Mucosa of gallbladder (tissue), 1 donor: ENCODE measurements around the gene SLC24A3. TPM values are rescaled to one million over a fixed set of nuclear protein-coding genes. Genes with fewer than 3 reads are reported as not detected.

Source experiments
- DNase-seq: peaks from one replicate; pipeline ENCODE4 v3.0.0-alpha.2; 2020; ENCODE audit warnings: low spot score
- total RNA-seq: library from RNA; stranded (reverse); gene quantifications from one replicate; pipeline ENCODE4 v1.2.1, GENCODE V29; 2021
- donor health status: DM: no; HTN: no; CAD: no.

SLC24A3 gene
- total RNA-seq, 1 donor from 2014 or later, result 19.9 TPM

DNA sequence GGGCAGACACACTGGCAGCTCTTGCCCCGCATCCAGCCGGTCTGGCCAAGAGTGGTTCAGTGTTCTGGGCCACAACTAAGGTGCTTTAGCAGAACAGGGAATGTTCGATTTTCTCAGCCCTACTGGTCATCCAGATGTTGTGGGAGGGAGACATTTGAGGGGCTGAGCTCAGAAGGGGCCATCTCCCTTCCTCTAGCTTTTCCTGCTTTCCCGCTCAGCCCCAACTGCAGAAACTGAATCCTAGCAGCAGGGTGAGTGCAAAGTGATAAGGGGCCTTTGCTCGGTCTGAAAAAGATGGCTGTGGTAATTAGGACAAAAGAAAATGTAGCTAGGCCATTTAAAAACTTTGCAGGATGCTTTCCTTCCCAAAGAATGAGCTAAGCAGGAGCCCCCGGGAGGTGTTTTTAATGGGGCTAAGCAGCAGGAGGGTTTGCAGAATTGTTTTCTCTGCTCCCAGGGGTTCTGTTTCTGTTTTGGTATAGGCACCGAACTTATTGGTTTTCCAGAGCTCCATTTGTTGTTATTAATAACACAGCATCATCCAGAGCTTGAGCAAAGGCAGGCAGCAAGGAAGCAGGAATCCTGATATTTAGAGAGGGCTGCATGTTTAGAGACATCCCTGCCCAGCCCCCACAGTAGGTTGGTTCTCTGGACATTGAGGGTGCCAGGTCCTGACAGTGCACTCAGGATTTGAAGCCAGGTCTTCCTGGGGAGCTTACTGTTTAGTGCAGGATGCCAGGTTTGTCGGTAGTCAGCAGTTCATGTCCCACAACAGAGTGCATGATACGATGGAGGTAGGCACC lies 210.9 kb downstream of the SLC24A3 start:
- DNase-seq, result no peak

DNA sequence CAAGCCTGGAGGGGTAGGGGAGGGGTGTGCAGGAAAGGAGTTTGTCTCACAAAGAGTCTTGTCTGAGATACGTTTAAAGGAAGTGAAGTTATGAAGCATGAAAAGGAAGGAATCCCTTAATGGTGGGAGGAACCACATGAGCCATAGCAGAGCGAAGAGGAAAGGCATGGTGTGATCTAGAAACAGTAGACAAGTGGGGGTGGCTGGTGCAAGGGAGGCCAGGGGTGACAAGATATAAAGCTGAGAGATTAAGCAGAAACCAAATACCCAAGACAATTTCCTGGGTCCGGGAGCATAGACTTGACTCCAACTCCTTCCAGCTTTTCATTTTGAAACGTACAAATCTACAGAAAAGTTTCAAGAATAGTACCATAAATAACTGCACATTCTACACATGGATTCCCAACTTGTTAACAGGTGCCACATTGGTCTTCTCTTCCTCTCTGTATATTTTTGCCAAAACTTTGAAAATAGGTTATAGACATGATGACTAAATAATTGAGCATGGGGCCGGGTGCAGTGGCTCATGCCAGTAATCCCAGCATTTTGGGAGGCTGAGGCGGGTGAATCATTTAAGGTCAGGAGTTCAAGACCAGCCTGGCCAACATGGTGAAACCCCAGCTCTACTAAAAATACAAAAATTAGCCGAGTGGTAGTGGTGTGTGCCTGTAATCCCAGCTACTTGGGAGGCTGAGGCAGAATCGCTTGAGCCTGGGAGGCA lies 211.6 kb downstream of the SLC24A3 start:
- no peak for DNase-seq

DNA sequence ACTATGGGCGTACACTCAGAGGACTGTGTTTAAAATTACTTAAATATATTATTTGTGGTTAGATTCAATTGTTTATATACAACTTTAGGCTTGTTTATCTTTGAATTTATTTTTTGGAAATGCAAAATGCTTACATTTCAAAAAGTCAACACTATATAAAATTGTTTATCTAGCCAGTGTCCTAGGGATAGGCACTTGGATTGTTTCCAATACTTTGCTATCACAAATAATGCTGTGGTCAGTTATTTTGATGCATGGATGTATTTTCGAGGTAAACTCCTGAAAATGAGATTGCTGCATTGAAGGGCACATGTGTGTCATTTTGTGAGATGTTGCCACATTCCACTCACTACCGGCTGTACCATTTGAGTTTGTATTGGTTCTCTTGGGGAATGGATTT lies 213.9 kb downstream of the SLC24A3 start:
- no peak for DNase-seq

DNA sequence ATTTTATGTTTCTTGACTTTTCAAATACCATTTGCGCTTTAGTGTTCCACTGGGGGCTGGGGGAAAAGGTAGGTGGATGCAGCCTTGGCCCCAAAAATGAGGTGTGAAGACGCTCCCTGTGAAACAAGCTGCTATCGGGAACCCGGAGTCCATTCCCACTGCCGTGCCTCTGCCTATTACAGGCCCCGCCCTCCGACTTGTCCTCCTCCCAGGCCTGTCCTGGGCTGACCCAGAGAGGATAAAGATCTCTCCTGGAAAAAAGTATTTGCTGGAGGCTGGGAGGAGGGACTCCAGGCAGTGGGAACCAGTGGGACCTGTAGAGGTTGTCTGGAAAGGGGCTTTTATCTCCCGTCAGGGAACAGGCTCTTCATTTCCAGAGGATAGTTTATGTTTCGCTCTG lies 215.0 kb downstream of the SLC24A3 start:
- DNase-seq, result no peak

DNA sequence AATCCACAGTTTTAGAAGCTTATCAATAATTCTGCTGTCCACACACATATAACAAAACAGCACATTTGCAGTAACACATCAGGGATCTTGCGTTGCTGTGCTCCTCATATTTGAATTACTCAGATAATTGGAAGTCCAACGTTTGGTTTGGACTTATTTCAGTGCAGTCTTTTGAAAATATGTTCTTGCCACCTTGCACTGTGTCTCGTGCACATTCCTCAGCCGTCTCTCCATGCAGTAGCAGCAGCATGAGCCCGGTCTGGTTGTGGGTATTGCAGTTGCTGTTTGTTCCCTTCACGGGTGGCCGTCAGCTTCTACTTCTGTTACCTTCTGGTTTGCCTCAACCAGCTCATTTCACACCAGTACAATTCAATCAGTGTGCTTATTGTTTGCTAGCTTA lies 215.5 kb downstream of the SLC24A3 start:
- DNase-seq, result no peak

DNA sequence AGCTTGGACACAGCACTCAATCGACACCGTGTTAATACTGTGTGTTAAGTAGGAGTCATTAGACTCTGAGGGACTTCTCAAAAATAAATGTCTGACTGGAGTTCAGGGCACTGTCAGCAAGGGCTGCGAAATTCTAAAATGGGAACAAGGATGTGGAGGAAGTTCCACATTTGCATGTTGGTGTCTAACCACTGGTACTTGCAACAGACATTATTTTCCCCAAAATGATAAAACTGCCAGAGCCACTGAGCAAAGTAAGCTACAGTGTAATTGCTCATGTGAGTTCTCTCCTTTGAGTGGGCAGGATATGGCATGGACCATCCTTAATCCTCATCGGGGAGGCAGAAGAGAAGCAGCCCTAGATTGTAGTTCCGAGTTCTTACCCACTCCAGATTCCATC lies 215.9 kb downstream of the SLC24A3 start:
- no peak for DNase-seq

DNA sequence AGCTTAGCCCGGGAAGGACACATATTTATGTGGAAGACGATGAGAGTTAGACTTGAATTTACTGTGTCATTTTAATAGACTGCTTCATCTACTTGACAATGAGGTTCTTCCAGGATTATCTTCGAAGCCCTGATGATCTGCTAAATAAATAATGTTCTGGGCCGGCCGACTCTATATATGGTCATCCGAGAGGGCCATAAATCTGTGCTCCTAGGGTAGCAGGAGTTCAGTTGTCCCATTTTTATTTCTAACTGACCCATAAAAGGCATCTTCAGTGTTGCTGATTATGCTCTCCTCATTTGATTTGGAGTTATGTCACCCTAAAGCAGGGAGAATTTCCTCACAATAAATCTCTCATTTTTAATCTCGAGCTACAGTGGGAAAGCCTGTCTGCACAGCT lies 217.1 kb downstream of the SLC24A3 start:
- DNase-seq, result no peak

DNA sequence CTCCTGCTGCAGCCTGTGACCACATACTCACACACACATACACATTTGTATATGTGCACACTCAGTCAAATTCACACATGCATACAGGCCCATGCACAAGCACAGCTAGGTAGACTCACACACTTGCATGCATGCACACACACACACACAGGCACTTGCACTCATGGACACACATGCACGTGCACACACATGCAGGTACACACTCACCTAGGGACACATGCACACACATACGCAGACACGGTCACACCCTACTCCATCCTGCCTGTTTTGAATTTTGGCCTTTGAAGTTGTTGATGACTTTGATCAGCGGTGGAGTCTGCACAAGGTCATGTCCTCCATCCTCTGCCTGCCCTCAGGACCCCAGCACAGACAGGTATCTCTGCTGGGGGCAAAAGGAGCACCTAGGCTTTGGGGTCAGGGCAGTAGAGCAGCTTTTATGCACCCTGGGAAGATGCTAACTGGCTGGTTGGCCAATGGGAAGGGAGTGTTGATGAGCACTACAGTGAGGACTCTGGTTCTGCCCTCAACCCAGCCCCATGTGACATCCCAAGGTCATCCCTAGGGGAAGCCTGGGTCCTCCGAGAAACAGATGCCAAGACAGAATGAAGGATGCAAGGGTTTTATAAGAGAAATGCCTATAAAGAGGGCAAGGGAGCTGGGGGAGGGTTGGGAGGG lies 218.3 kb downstream of the SLC24A3 start:
- DNase-seq, result no peak

DNA sequence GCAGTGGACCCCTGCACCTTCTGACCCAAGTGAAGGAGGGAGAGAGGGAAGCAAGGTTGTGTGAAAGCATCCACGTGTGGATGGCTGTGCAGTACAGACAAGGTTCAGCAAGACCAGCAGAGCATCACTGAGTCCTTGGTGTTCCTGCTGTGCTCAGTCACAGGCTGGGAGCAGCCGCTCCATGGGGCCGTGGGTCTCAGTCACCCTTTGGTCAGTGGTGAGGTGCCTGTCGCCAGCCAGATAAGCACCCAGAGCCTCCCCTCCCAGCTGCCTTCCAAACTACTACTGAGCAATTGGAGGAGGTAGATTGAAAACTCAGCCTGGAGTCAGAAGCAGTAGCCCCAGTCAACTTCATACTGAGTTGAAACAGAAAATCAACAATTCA lies 218.9 kb downstream of the SLC24A3 start:
- DNase-seq, result no peak

DNA sequence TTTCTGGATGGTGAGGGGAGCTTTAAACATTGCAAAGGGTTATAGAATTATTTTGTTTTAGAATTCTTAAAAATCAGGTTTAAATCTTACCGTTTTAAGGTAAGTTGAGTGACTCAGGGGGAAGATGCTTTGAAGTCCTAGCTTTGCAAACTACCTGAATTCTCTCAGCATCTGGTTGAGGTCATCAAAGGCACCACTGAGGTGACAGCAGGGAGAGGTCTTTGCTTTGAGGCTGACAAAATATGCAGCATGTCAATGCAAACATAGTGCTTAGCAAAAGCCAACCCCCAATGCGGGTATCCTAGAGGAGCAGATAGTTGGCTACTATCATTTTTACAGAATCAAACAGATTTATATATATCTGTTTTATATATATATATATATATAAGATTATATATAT lies 219.5 kb downstream of the SLC24A3 start:
- no peak for DNase-seq

DNA sequence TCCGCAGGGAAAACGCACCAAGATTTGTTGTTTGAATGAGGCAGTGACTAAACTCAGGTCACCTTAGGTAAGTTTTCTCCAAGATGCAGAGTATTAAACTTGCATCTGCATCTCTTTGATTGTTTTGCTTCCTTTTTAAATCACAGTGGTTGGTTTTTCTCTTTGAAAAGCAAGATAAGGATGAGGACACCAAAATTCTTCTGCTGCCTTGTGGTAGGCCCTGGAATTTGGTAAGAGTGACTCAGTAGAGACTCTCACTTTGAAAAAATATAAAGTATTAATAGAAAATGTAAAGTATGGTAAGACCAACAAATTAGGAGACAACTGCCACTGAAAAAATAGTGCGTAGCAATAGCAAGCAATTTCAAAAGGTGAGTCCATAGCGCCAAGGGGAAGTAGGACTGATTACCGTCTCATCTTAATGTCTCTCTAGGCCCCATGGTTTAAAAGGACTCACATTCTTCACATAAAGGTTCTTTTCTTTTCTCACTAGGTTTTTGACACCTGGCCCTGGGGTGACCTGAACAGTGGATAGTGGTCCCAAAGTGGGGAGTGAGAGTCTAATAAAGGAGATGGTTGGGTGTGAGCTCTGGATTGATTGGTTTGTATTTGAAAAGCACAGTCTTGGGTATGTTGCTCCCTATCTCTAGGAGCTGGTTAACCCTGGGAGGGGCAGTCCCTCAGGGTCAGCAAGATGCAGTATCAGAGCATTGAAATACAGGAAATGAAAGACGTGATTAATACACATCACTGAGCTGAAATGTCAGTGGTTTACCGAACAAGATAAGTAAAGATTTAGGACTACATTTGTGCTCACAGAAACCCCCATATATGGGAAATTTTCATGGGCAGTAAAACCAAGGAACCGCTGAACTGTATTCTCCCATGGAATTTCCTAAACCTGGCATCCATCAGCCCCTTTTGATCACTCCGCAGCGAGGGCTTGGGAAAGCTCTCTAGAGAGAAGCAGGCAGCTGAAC lies 221.2 kb downstream of the SLC24A3 start:
- DNase-seq, result no peak

DNA sequence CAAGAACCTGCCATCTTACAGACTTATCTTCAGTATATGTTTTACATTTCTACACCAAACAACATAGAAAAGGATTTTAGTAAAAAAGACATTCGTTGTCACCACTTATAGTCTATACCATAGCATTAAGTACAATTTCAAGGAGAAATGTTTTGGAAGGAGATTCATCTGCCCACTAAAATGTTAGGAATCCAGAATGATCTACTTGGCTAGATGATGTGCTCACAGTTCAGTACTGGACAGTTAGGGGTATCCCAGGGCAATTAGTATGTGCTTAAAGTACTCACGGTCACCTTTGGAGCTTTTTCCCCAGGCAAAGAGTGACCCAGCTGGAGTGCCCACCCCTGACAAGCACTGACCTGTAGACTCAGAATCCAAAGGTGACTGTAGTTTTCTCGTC lies 222.9 kb downstream of the SLC24A3 start:
- no peak for DNase-seq

DNA sequence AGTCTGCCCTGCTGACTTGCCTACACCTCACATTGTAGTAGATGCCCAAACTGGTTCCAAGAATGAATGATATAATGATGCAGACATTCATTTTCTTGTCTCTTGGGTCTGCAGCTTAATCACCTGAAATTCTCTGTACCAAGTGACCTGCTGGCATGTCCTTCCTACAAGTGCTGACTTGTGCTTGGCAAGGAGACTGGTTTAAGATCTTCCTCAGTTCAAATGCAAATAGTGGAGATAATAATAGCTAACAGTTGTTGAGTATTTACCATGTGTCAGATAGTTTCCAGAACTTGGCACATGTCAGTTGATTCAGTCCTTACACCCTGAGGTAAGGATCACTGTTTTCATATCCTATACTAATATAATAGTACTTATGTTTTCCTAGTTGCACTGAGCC lies 223.4 kb downstream of the SLC24A3 start:
- DNase-seq, result no peak

DNA sequence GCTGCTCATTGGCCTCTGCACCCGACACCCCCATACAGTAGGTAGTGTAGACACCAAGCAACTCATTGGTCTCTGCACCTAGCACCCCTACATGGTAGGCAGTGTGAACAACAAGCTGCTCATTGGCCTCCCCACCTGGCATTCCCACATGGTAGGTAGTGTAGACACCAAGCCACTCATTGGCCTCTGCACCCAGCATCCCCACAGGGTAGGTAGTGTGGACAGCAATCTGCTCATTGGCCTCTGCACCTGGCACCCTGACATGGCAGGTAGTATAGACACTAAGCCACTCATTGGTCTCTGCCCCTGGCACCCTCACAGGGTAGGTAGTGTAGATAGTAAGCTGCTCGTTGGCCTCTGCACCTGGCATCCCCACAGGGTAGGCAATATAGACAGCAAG lies 226.0 kb downstream of the SLC24A3 start:
- no peak for DNase-seq

DNA sequence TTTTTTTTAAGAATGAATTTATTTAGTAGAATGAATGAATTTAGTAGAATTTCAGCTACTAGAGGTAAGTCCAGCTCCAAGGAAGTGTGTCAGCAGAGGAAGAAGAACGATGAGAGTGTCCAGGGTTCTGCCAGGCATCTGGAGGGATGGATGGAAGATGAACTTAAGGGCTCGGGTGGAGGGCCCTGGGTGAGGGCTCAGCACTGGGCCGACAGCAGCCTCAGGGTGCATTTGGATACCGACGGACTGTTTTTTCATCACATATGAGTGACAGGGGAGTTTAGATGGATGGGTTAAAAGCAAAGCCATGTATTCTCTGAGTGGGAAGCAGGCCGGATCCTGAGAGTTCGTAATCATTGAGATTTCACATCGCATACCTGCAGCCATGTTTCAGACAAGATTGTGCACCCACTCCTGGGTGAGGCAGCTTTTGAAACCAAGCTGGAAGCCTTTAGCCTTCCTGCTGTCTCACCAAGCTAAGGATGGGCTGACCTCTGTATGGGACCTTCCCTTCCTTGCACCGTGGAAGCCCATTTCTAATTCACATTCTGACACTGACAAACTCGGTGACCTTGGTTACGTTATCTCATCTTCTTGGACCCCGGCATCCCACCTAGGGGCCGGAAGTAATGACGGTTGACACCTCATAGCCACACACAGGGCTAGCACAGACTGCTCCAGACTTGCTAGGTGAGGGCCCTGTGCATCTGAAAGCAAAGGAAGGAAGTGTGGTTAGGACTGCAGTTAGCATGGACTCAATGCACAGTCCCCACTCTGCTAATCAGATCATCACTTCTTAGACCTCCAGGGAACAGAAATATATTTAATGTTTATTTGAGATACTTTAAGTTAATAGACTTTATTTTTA lies 228.5 kb downstream of the SLC24A3 start:
- no peak for DNase-seq

DNA sequence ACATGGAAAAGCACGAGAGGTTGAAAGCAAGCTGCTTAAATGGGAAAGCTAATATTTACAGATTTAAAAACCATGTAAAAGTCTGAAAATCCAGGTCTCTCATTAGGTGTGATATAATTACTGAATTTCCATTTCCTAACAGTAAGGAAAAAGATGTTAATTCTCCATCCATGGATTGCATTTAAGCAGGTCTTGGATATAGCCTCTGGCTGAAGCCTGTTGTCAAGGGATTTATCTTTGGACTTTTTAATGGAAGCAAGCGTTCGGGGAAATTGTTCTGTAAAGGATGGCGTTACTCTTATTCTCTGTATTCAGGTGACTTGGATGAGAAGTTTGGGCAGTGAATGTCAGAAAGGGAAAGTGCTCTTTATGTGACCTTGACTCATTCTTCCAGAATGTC lies 233.8 kb downstream of the SLC24A3 start:
- no peak for DNase-seq

DNA sequence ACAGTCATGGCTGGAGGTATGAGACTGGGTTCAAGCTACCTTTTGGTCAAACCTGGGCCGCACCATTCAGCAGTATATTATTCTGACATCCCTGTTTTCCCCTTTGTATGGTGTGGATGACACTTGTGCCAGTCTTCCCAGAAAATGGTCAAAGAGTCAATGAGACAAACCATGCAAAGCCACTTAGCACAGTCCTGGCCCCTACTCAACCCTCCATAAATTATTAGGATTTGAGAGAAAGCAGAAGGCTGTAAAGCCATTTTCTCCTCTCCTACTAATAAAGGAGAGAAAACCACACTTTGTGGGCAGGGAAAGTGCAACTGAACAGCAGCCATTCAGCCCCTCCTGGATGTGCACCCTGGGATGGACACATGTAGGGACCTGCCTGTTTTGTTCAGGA lies 236.2 kb downstream of the SLC24A3 start:
- DNase-seq, result no peak

DNA sequence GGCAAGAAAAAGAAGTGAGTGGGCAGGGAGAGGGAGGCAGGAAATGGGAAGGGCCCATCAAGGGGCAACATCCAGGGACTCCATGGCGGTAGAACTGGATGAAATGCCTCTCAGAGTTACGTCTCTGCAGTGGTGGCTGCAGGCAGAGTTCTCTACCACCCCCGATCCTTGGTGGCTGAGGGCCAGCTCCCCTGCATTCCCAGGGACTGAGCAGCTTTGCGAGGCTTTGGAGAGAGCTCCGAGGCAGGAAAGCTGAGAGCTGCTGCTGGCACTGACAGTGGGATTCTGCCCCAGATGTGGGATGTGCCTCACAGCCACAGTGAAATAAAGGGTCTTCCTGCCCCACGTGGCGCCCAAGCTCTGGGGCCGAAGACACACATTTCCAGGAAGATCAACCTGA lies 236.6 kb downstream of the SLC24A3 start:
- DNase-seq, result no peak

DNA sequence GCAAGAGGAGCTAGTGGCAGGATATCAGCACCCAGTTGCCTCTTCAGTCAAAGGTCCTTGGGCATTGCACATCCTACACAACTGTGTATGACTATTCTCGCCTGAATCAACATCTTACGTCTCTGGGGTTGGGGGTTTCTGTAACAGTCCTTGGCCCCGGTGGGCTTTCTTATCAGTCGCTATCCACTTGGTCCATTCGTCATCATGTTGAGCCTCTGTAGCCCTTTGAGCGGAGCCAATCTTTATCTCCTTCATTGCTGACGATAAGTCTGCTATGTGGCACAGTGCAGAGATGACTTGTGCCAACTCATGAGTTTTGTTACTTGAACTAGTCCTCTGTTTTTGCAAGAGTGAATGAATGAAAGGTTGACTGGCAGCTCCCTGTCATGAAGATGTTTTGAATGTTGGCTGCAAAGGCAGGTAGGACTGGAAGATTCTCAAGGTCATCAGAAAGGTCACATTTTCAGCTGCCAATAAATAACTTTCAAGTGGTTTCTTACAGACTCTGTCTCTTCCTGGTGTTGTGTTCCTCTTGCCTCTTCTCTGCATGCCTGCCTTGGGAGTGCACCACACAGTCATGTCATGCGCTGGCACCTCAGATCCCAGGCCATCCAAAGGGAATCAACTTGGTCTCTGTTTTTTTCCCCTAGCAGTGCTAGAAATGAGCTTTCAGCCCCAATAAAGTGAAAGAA lies 238.9 kb downstream of the SLC24A3 start:
- DNase-seq, result no peak

DNA sequence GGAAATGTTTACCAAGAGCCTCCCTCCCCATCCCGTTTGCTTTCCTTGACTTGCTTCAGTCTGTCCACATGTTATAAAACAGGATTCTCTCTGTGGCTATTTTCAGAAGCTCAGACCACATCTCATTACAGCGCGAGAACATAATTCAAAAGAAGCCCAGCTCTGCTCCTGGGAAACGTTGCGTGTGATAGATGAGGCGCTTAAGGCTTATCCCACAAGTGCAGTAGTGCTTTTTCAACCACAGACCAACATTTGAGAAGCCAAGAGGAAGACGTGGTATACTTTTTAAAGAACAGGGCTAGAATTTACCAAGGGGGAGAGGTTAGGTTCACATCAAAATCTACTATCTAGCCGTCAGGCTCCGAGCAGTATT lies 239.5 kb downstream of the SLC24A3 start:
- no peak for DNase-seq
